ENCODE results near the gene CEP72.

Gene CEP72

DNA sequence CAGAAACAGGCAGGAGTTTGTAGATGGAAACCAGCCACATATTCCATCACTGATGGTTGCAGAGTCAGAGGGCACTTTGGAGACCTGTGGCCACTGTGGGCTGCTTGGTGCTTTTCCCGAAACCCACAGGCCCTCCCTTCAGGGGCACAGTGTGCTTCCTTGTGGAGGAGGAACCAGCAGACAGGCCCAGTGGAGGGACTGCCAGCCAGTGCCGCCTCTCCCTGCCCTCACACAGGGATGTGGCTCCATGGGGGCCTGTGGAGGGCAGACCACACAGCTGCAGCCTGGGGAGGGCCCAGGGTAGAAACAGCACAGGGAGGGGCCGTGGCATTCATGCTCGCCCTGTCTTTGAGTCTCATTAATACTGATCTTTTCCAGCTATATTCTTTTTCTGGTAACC, 35.2 kb downstream of the CEP72 start:
- Histone ChIP-seq H3K4me3 (IDR thresholded peaks at IDR 0.05; ENCODE audit: insufficient read depth, low read depth, low read length) (no peak overlapping the region), H3K9ac (no peak overlapping the region), H3K36me3 (ENCODE audit: insufficient read depth) (peaks cover 3% of the 10 kb centered on the region; the same call in 1 of the 2 replicates), H3K4me2 (no peak overlapping the region), H3K4me1 (ENCODE audit: low read depth, poor library complexity, severe bottlenecking) (no peaks in the 10 kb centered on the region), H3K79me2 (ENCODE audit: insufficient read depth, low read depth) (no peaks in the 10 kb centered on the region), H2AFZ (ENCODE audit: low read depth) (no peak overlapping the region), H4K20me1 (ENCODE audit: insufficient read depth) (no peaks in the 10 kb centered on the region), H3K27ac (no peak overlapping the region), H3K27me3 (ENCODE audit: insufficient read depth, low read depth) (no peaks in the 10 kb centered on the region)
- TF ChIP-seq, protein P1, sequence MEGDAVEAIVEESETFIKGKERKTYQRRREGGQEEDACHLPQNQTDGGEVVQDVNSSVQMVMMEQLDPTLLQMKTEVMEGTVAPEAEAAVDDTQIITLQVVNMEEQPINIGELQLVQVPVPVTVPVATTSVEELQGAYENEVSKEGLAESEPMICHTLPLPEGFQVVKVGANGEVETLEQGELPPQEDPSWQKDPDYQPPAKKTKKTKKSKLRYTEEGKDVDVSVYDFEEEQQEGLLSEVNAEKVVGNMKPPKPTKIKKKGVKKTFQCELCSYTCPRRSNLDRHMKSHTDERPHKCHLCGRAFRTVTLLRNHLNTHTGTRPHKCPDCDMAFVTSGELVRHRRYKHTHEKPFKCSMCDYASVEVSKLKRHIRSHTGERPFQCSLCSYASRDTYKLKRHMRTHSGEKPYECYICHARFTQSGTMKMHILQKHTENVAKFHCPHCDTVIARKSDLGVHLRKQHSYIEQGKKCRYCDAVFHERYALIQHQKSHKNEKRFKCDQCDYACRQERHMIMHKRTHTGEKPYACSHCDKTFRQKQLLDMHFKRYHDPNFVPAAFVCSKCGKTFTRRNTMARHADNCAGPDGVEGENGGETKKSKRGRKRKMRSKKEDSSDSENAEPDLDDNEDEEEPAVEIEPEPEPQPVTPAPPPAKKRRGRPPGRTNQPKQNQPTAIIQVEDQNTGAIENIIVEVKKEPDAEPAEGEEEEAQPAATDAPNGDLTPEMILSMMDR (conservative IDR thresholded peaks at IDR 0.05; ENCODE audit: low read depth, low read length), result no peak

DNA sequence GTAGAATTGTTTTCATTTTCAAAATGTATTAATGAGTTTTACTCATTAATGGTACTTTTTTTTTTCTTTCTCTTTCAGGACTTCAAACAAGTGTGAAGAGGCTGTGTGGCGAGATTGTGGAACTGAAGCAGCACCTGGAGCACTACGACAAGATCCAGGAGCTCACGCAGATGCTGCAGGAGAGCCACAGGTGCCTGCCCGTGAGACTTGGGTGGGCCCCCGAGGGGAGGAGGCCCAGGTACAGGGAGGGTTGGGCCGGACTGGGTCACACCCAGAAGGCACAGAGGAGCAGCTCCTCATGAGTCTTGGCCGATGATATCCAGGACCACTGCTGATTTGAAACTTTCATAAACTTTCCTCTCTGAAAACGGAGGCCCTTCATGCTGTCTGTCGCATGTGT, 35.6 kb downstream of the CEP72 start:
- Histone ChIP-seq H3K4me2 (no peak overlapping the region), H3K36me3 (ENCODE audit: insufficient read depth) (peaks cover 3% of the 10 kb centered on the region; the same call in 1 of the 2 replicates), H4K20me1 (ENCODE audit: insufficient read depth) (no peaks in the 10 kb centered on the region), H3K9ac (no peak overlapping the region), H3K4me3 (IDR thresholded peaks at IDR 0.05; ENCODE audit: insufficient read depth, low read depth, low read length) (no peak overlapping the region), H3K27ac (no peak overlapping the region), H3K79me2 (ENCODE audit: insufficient read depth, low read depth) (no peaks in the 10 kb centered on the region), H3K27me3 (ENCODE audit: insufficient read depth, low read depth) (no peaks in the 10 kb centered on the region), H3K4me1 (ENCODE audit: low read depth, poor library complexity, severe bottlenecking) (no peaks in the 10 kb centered on the region), H2AFZ (ENCODE audit: low read depth) (no peak overlapping the region)
- TF ChIP-seq, protein P1 (conservative IDR thresholded peaks at IDR 0.05; ENCODE audit: low read depth, low read length), result no peak

GRCh38 chr5:651296-652022, 39.3 kb downstream of the CEP72 start:
- H2AFZ ChIP-seq (ENCODE audit: low read depth), result no peak overlapping the region
- H3K79me2 ChIP-seq (ENCODE audit: insufficient read depth, low read depth), result no peaks in the 10 kb centered on the region
- H3K9ac ChIP-seq, result no peak overlapping the region
- no peaks in the 10 kb centered on the region for H3K4me1 ChIP-seq (ENCODE audit: low read depth, poor library complexity, severe bottlenecking)
- no peak overlapping the region for H3K4me2 ChIP-seq
- H3K27ac ChIP-seq, result no peak overlapping the region
- no peaks in the 10 kb centered on the region; the same call in 1 of the 2 replicates for H3K36me3 ChIP-seq (ENCODE audit: insufficient read depth)
- H3K4me3 ChIP-seq (IDR thresholded peaks at IDR 0.05; ENCODE audit: insufficient read depth, low read depth, low read length), result no peak overlapping the region
- H4K20me1 ChIP-seq (ENCODE audit: insufficient read depth), result no peaks in the 10 kb centered on the region
- TF ChIP-seq, protein P1 (conservative IDR thresholded peaks at IDR 0.05; ENCODE audit: low read depth, low read length), result no peak
- H3K27me3 ChIP-seq (ENCODE audit: insufficient read depth, low read depth), result no peaks in the 10 kb centered on the region

DNA sequence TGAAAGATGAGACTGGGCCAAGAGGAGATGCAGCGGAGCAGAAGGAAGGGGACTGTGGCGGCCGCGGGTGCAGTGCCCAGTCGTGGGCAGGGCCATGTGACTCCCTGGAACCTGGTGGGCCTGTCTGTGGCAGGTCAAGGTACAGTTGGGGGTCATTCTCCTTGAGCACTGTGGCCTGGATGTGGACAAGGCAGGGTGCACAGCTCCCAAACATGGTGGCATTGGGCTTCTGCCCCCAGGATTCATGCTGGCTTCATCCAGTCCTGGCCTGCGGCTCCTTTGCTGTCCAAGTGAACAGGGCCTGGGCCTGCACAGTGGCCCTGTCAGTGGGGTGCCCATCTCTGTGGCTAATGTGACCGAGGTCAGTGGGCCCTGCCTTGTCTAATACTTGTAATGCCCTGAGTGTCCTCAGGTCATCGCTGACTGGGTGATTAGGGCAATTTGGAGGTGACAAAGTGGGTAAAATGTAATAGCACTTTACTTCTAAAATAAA, 39.9 kb downstream of the CEP72 start:
- H2AFZ ChIP-seq (ENCODE audit: low read depth), result no peak overlapping the region
- no peak overlapping the region for H3K9ac ChIP-seq
- no peak overlapping the region for H3K4me3 ChIP-seq (IDR thresholded peaks at IDR 0.05; ENCODE audit: insufficient read depth, low read depth, low read length)
- H3K27ac ChIP-seq, result no peak overlapping the region
- H3K4me2 ChIP-seq, result no peak overlapping the region
- no peaks in the 10 kb centered on the region for H3K79me2 ChIP-seq (ENCODE audit: insufficient read depth, low read depth)
- H3K27me3 ChIP-seq (ENCODE audit: insufficient read depth, low read depth), result no peaks in the 10 kb centered on the region
- TF ChIP-seq, protein P1 (conservative IDR thresholded peaks at IDR 0.05; ENCODE audit: low read depth, low read length), result no peak
- H3K36me3 ChIP-seq (ENCODE audit: insufficient read depth), result no peaks in the 10 kb centered on the region; the same call in 1 of the 2 replicates
- H4K20me1 ChIP-seq (ENCODE audit: insufficient read depth), result no peaks in the 10 kb centered on the region
- H3K4me1 ChIP-seq (ENCODE audit: low read depth, poor library complexity, severe bottlenecking), result no peaks in the 10 kb centered on the region

Data from KMS-11 (cell line).